Breast epithelium (tissue), 3 donors: ENCODE data around the gene LACC1.

Experiments
- POLR2A ChIP-seq: fragments of 450-650 bp; IDR thresholded peaks from one replicate; pipeline ENCODE4 v1.6.1; 2016; ENCODE audit warnings: antibody characterized with exemption, mild to moderate bottlenecking, moderate library complexity
- TF ChIP-seq, protein P1 (sequence below), 3 donors: fragments of 450-650 bp; IDR thresholded peaks; one replicate each; pipeline ENCODE4 v1.5.1; 2016 to 2017; ENCODE audit warnings: antibody characterized with exemption in 3 of 3, mild to moderate bottlenecking in 3 of 3, moderate library complexity in 3 of 3

DNA sequence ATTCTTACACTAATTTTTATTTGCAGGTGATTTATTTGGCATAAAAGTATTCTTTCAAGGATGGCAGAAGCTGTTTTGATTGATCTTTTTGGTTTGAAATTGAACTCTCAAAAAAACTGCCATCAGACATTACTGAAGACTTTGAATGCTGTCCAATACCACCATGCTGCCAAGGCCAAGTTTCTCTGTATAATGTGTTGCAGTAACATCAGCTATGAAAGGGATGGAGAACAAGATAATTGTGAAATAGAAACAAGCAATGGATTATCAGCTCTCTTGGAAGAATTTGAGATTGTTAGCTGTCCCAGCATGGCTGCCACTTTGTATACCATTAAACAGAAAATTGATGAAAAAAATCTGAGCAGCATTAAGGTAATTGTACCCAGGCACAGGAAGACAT is 1.2 kb downstream of the LACC1 start:
- TF ChIP-seq, protein P1, sequence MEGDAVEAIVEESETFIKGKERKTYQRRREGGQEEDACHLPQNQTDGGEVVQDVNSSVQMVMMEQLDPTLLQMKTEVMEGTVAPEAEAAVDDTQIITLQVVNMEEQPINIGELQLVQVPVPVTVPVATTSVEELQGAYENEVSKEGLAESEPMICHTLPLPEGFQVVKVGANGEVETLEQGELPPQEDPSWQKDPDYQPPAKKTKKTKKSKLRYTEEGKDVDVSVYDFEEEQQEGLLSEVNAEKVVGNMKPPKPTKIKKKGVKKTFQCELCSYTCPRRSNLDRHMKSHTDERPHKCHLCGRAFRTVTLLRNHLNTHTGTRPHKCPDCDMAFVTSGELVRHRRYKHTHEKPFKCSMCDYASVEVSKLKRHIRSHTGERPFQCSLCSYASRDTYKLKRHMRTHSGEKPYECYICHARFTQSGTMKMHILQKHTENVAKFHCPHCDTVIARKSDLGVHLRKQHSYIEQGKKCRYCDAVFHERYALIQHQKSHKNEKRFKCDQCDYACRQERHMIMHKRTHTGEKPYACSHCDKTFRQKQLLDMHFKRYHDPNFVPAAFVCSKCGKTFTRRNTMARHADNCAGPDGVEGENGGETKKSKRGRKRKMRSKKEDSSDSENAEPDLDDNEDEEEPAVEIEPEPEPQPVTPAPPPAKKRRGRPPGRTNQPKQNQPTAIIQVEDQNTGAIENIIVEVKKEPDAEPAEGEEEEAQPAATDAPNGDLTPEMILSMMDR (IDR thresholded peaks at IDR 0.05), result no peak
- TF ChIP-seq POLR2A, result no peak
